ENCODE results near the gene CGNL1. TPM values are rescaled to one million over a fixed set of nuclear protein-coding genes. Genes with fewer than 3 reads are reported as not detected.

Gene CGNL1
- total RNA-seq, 1 experiment from 2014 or later: 34.6 TPM

DNA sequence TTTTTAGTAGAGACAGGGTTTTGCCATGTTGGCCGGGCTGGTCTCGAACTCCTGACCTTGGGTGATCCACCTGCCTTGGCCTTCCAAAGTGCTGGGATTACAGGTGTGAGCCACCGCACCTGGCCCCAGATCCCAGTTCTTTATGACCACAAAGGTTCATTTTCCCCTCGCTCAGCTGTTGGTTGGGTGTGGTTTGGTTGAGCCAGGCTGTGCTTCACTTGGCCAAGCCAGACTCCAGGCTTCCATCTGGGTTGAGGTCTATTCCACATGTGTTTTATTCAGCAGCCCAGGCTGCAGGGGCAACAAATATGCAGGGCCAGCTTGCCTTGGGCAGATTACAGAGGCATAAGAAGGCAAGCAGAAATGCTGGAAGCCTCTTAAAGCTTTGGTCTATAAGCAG lies 13.7 kb downstream of the CGNL1 start:
- Histone ChIP-seq H3K23me2 (ENCODE audit: insufficient read length, low read depth, low read length, poor library complexity, severe bottlenecking) (peaks cover 15% of the 10 kb centered on the region), H3K4ac (ENCODE audit: low read depth, low read length) (no peak overlapping the region), H3K79me2 (ENCODE audit: insufficient read depth, low read length) (peaks cover 25% of the 10 kb centered on the region; the same call in 1 of the 2 replicates), H4K20me1 (ENCODE audit: control insufficient read depth, insufficient read depth, insufficient read length) (no peaks in the 10 kb centered on the region), H3K4me1 (ENCODE audit: insufficient read depth, low read length) (peaks cover 26% of the 10 kb centered on the region; the same call in 1 of the 2 replicates), H3K14ac (ENCODE audit: insufficient read depth, low read length) (no peak overlapping the region; the same call in 1 of the 2 replicates), H3K27ac (ENCODE audit: insufficient read length, low read depth, low read length) (no peak overlapping the region), H2AFZ (ENCODE audit: low read length) (no peak overlapping the region), H3K9ac (ENCODE audit: extremely low read depth, insufficient read length, low read length) (no peak overlapping the region), H2BK120ac (ENCODE audit: low read depth, low read length, poor library complexity, severe bottlenecking) (no peak overlapping the region), H2BK20ac (ENCODE audit: low read depth, low read length, poor library complexity, severe bottlenecking) (no peak overlapping the region), H3K56ac (ENCODE audit: insufficient read length, low read depth, low read length) (no peak overlapping the region), H2AK5ac (ENCODE audit: insufficient read length, low read length) (no peak overlapping the region), H3K9me3 (ENCODE audit: control insufficient read depth, low read depth, low read length) (no peaks in the 10 kb centered on the region), H3T11ph (ENCODE audit: low read length) (no peak overlapping the region), H3K27me3 (ENCODE audit: insufficient read depth, low read length) (no peaks in the 10 kb centered on the region), H2BK12ac (ENCODE audit: insufficient read length, low read depth, low read length) (no peak overlapping the region), H3K4me2 (ENCODE audit: insufficient read depth, insufficient read length, low read length) (no peak overlapping the region), H3K79me1 (ENCODE audit: insufficient read depth, low read depth, low read length, poor library complexity, severe bottlenecking) (no peaks in the 10 kb centered on the region), H3K18ac (ENCODE audit: insufficient read length, low read depth, low read length) (no peak overlapping the region), H4K91ac (ENCODE audit: insufficient read length, low read depth, low read length) (no peak overlapping the region), H3K23ac (ENCODE audit: insufficient read length, low read depth, low read length) (no peak overlapping the region), H2BK15ac (ENCODE audit: low read depth, low read length) (no peak overlapping the region), H2BK5ac (ENCODE audit: insufficient read length, low read length) (no peak overlapping the region), H4K8ac (replicated peaks; ENCODE audit: insufficient read length, low read depth, low read length) (no peak overlapping the region), H4K5ac (ENCODE audit: insufficient read length, low read depth, low read length) (no peak overlapping the region)
- no peak for DNase-seq
- H3K27ac Mint-ChIP-seq: peak overlapping the region in 2 of 3 experiments; percentile 49 to 54; a peak in 3 of 7 replicates
- H3K36me3 Mint-ChIP-seq (ENCODE audit: insufficient read depth in 1 of 3, low read depth in 3 of 3): peaks cover 2 to 12% (median 5%) of the 10 kb centered on the region in 3 experiments; a peak in 6 of 7 replicates
- H3K9me3 Mint-ChIP-seq: no peaks in the 10 kb centered on the region
- H3K4me3 Mint-ChIP-seq: no peak overlapping the region
- peaks cover 65 to 66% of the 10 kb centered on the region in 2 experiments for H3K4me1 Mint-ChIP-seq
- TF ChIP-seq, protein P1, sequence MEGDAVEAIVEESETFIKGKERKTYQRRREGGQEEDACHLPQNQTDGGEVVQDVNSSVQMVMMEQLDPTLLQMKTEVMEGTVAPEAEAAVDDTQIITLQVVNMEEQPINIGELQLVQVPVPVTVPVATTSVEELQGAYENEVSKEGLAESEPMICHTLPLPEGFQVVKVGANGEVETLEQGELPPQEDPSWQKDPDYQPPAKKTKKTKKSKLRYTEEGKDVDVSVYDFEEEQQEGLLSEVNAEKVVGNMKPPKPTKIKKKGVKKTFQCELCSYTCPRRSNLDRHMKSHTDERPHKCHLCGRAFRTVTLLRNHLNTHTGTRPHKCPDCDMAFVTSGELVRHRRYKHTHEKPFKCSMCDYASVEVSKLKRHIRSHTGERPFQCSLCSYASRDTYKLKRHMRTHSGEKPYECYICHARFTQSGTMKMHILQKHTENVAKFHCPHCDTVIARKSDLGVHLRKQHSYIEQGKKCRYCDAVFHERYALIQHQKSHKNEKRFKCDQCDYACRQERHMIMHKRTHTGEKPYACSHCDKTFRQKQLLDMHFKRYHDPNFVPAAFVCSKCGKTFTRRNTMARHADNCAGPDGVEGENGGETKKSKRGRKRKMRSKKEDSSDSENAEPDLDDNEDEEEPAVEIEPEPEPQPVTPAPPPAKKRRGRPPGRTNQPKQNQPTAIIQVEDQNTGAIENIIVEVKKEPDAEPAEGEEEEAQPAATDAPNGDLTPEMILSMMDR (conservative IDR thresholded peaks at IDR 0.05): no peak
- H3K27me3 Mint-ChIP-seq (ENCODE audit: low read depth): no peaks in the 10 kb centered on the region; the same call in 1 of the 2 replicates
- WGBS (ENCODE audit: extremely low coverage, insufficient read length, low lambda C conversion rate): no CpG with 5 or more reads among the region's 4 CpGs
